HepG2 (cell line): ENCODE measurements around the gene ESR1. TPM values are rescaled to one million over a fixed set of nuclear protein-coding genes. Genes with fewer than 3 reads are reported as not detected.

Source experiments
- ATAC-seq: fragments of 200-7000 bp; cut with Tn5 transposase; 3 replicates; pipeline ENCODE4 v1.9.1; 2020; ENCODE audit warnings: mild to moderate bottlenecking, moderate library complexity
- BruUV-seq: library from RNA; stranded (reverse); fragments of 400-500 nt; replicated peaks from 2 replicates; lab custom pipeline; 2021; lab: Mats Ljungman, UMichigan
- CTCF ChIA-PET: fragments of 300-600 bp; formaldehyde crosslinking; extraction: SDS; loops from one replicate; lab custom pipeline; 2021; ENCODE audit warnings: low total read pairs, inconsistent platforms, low intra/inter-chr PET ratio; lab: Yijun Ruan, JAX
- POLR2A ChIA-PET: fragments of 350-600 bp; sonication (Branson Sonifier 250); formaldehyde crosslinking; loops from one replicate; lab custom pipeline; 2020; ENCODE audit warnings: antibody characterized with exemption, inconsistent platforms; lab: Yijun Ruan, JAX
- DNase-seq: peaks from one replicate; pipeline ENCODE4 v3.0.0-alpha.2; 2015; ENCODE audit warnings: low spot score
- FAIRE-seq: peaks from 3 replicates; lab custom pipeline; 2011; peaks lifted over from hg19 to GRCh38; lab: Jason Lieb, UNC
- H2AFZ ChIP-seq: one replicate; pipeline ENCODE4 v1.6.1; 2011; ENCODE audit warnings: low read length, inconsistent platforms
- H3K27ac ChIP-seq: fragments of 300-600 bp; 3 replicates; pipeline ENCODE4 v1.8.0; 2011; ENCODE audit warnings: mixed run types, mild to moderate bottlenecking, mixed read lengths, low read length, inconsistent platforms; ENCODE audit not compliant: insufficient read depth; ENCODE audit errors: extremely low read length
- H3K27me3 ChIP-seq, 2 experiments: fragments of 200-600 bp in 1 of 2; 2 replicates in 1 of 2; 3 replicates in 1 of 2; pipeline versions ENCODE4 v1.6.0 to v1.8.0; 2011; ENCODE audit warnings: low read length in 2 of 2, mild to moderate bottlenecking in 2 of 2, moderate library complexity in 2 of 2, inconsistent platforms in 1 of 2; ENCODE audit not compliant: insufficient read depth in 2 of 2, control insufficient read depth in 1 of 2
- H3K36me3 ChIP-seq, 2 experiments: fragments of 200-600 bp in 1 of 2; replicated peaks in 1 of 2; 2 replicates in 1 of 2; 3 replicates in 1 of 2; pipeline versions ENCODE4 v1.5.1 to v1.8.0; 2011; ENCODE audit warnings: low read length in 2 of 2, inconsistent platforms in 1 of 2; ENCODE audit not compliant: insufficient read depth in 2 of 2, control insufficient read depth in 1 of 2
- H3K4me1 ChIP-seq: 2 replicates; pipeline ENCODE4 v1.5.1; 2012; ENCODE audit warnings: low read length, inconsistent platforms; ENCODE audit not compliant: insufficient read depth
- H3K4me2 ChIP-seq: 2 replicates; pipeline ENCODE4 v1.6.0; 2011; ENCODE audit warnings: low read depth, low read length, inconsistent platforms
- H3K4me3 ChIP-seq, 3 experiments: fragments of 200-600 bp in 1 of 3; sonication (generic), shearing (Covaris generic) in 1 of 3; replicated peaks in 1 of 3; 2 replicates each; pipeline ENCODE4 v1.5.1; 2011 to 2016; ENCODE audit warnings: low read length in 3 of 3, inconsistent platforms in 2 of 3, low read depth in 2 of 3, mild to moderate bottlenecking in 2 of 3, control low read depth in 1 of 3, mixed read lengths in 1 of 3; ENCODE audit not compliant: insufficient read depth in 1 of 3
- H3K79me2 ChIP-seq: one replicate; pipeline ENCODE4 v1.6.1; 2011; ENCODE audit warnings: low read length, inconsistent platforms; ENCODE audit not compliant: insufficient read depth
- H3K9ac ChIP-seq: 2 replicates; pipeline ENCODE4 v1.6.0; 2011; ENCODE audit warnings: mild to moderate bottlenecking, low read depth, low read length, inconsistent platforms; ENCODE audit not compliant: insufficient read depth
- H3K9me3 ChIP-seq: 2 replicates; pipeline ENCODE4 v1.5.1; 2012; ENCODE audit warnings: mild to moderate bottlenecking, low read length
- H4K20me1 ChIP-seq: 2 replicates; pipeline ENCODE4 v1.6.0; 2011; ENCODE audit warnings: inconsistent platforms, mild to moderate bottlenecking, low read length, moderate library complexity; ENCODE audit not compliant: insufficient read depth
- DNMT1 ChIP-seq: sonication (generic); formaldehyde crosslinking; IDR thresholded peaks from 2 replicates; pipeline ENCODE4 v1.5.1; 2020; ENCODE audit warnings: mild to moderate bottlenecking, missing genetic modification reagents
- EHMT2 ChIP-seq: fragments of 200-600 bp; sonication (generic); IDR thresholded peaks from 2 replicates; pipeline ENCODE4 v1.7.0; 2017; ENCODE audit warnings: antibody characterized with exemption, low read depth, low read length, borderline replicate concordance
- GZF1 ChIP-seq: sonication (generic); formaldehyde crosslinking; IDR thresholded peaks from 2 replicates; pipeline ENCODE4 v1.5.1; 2020; ENCODE audit warnings: mild to moderate bottlenecking, missing genetic modification reagents
- KLF13 ChIP-seq: sonication (generic); formaldehyde crosslinking; IDR thresholded peaks from 2 replicates; pipeline ENCODE4 v1.4.0; 2020; ENCODE audit warnings: mild to moderate bottlenecking, missing genetic modification reagents
- KLF6 ChIP-seq: IDR thresholded peaks from 2 replicates; pipeline ENCODE4 v1.8.0; 2016; ENCODE audit warnings: missing biosample characterization, missing genetic modification reagents
- TCF7 ChIP-seq: sonication (generic); IDR thresholded peaks from 2 replicates; pipeline ENCODE4 v1.6.1; 2016; ENCODE audit warnings: antibody characterized with exemption, low read depth
- ZBTB39 ChIP-seq: sonication (generic); formaldehyde crosslinking; IDR thresholded peaks from 2 replicates; pipeline ENCODE4 v1.5.0; 2020; ENCODE audit warnings: missing genetic modification reagents
- ZEB1 ChIP-seq: IDR thresholded peaks from 2 replicates; pipeline ENCODE4 v1.6.1; 2012; ENCODE audit warnings: mild to moderate bottlenecking, low read depth, inconsistent platforms; ENCODE audit not compliant: insufficient replicate concordance
- ZNF124 ChIP-seq: sonication (generic); formaldehyde crosslinking; IDR thresholded peaks from 2 replicates; pipeline ENCODE4 v1.4.0; 2020; ENCODE audit warnings: missing genetic modification reagents
- ZNF512B ChIP-seq: sonication (generic); formaldehyde crosslinking; IDR thresholded peaks from 2 replicates; pipeline ENCODE4 v1.5.1; 2020; ENCODE audit warnings: missing genetic modification reagents, mild to moderate bottlenecking, borderline replicate concordance
- ZNF83 ChIP-seq: sonication (generic); formaldehyde crosslinking; IDR thresholded peaks from 2 replicates; pipeline ENCODE4 v1.4.0; 2020; ENCODE audit warnings: missing genetic modification reagents, mild to moderate bottlenecking, borderline replicate concordance
- WGBS: methylation state at CpG from one replicate; pipeline ENCODE4 v1.1.6; 2017; ENCODE audit warnings: low lambda C conversion rate; 5-methylcytosine and 5-hydroxymethylcytosine counted together
- in situ Hi-C: cut with HindIII; loops from 2 replicates; pipeline ENCODE4 v1.10.0; 2017; ENCODE audit warnings: low pct_unique_long_range_greater_than_20kb; ENCODE audit not compliant: extremely low pct_ligation_motif_present
- intact Hi-C: fragments of 100-400 bp; cut with micrococcal nuclease; formaldehyde crosslinking; loops from one replicate; pipeline ENCODE4 v1.10.0; 2022; ENCODE audit not compliant: unreplicated experiment
- polyA plus RNA-seq, 8 experiments: library from polyadenylated mRNA; depleted of rRNA in 3 of 8; stranded (reverse) in 7 of 8; unstranded in 1 of 8; fragments of >200 nt; fragmentation: Illumina TruSeq in 4 of 8; extraction: Trizol in 4 of 8; gene quantifications; 2 replicates each; pipeline versions ENCODE4 v1.2.1 to v1.2.3, GENCODE V29; 2011 to 2016; ENCODE audit warnings: low read depth in 4 of 8, missing spikeins in 1 of 8, mixed read lengths in 1 of 8; ENCODE audit not compliant: insufficient read depth in 1 of 8
- total RNA-seq, 5 experiments: library from RNA; depleted of rRNA; stranded (reverse); fragments of >200 nt; fragmentation: Illumina TruSeq; extraction: Trizol; gene quantifications; 2 replicates each; pipeline ENCODE4 v1.2.3, GENCODE V29; 2016; ENCODE audit warnings: low read depth in 1 of 5
- TF ChIP-seq, protein P1 (sequence below): sonication (generic); formaldehyde crosslinking; conservative IDR thresholded peaks from 2 replicates; pipeline ENCODE4 v1.8.0; 2022; ENCODE audit warnings: mild to moderate bottlenecking, moderate library complexity, missing genetic modification reagents
- TF ChIP-seq, protein P2 (sequence below): sonication (generic); formaldehyde crosslinking; IDR thresholded peaks from 2 replicates; pipeline ENCODE4 v1.4.0; 2020; ENCODE audit warnings: low read depth, mild to moderate bottlenecking, missing genetic modification reagents

ESR1 gene
- total and polyA plus RNA-seq, 2 of the 13 experiments (the other 11 are each of a cell fraction or from before 2014, with no cell fraction given): not detected

GRCh38 chr6:152085451-152085921 lies 278.0 kb downstream of the ESR1 start (continued):
- TF ChIP-seq, protein P1, sequence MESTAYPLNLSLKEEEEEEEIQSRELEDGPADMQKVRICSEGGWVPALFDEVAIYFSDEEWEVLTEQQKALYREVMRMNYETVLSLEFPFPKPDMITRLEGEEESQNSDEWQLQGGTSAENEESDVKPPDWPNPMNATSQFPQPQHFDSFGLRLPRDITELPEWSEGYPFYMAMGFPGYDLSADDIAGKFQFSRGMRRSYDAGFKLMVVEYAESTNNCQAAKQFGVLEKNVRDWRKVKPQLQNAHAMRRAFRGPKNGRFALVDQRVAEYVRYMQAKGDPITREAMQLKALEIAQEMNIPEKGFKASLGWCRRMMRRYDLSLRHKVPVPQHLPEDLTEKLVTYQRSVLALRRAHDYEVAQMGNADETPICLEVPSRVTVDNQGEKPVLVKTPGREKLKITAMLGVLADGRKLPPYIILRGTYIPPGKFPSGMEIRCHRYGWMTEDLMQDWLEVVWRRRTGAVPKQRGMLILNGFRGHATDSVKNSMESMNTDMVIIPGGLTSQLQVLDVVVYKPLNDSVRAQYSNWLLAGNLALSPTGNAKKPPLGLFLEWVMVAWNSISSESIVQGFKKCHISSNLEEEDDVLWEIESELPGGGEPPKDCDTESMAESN (CRISPR knock-in tag): no peak
- TF ChIP-seq ZNF83 (CRISPR knock-in tag): no peak
- no peak for TF ChIP-seq ZBTB39 (CRISPR knock-in tag)
- no peak for TF ChIP-seq ZEB1

DNA sequence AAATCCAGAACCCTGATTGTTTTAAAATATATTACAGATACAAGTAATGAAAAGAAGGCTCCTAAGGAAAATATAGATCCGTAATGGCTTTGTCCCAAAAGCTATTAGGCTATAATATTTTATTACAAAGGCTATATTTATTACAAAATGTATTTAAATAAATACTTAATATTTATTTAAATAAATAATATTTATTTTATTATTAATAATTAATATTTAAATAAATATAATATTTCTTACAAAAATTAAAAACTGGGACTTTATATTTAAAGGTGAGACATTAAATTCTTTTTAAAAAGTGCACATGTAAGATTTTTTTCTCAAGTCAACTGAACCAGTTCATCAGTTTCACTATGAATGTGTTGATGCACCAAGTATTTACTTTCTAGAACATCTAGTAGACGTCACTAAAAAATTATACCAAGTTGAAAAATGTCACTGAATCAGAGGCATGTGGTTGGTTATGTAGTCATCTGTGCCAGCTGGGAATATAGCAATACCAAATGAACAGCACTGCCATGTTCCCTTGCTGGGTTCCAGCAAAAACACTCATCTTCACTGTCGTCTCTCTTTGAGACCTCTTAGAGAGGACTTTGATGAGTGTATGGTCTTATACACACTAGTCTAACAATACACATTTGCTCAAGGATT lies 278.9 kb downstream of the ESR1 start:
- no peaks in the 10 kb centered on the region for H3K79me2 ChIP-seq
- H3K9ac ChIP-seq: no peak overlapping the region
- peaks cover 0 to under 1% of the 10 kb centered on the region in 2 experiments; a peak in 2 of 5 replicates for H3K27me3 ChIP-seq
- FAIRE-seq: no peak
- ChIA-PET POLR2A (no interaction called here), CTCF (no interaction called here)
- no peak overlapping the region for H3K4me2 ChIP-seq
- no peak for DNase-seq
- intact Hi-C loops: loop anchor here (10.0 kb wide), 1 partner anchor 322 kb away; no protein-coding TSS in a partner anchor
- BruUV-seq: no TSS peak
- H4K20me1 ChIP-seq: no peaks in the 10 kb centered on the region
- H3K4me1 ChIP-seq: no peaks in the 10 kb centered on the region
- TF ChIP-seq, protein P2, sequence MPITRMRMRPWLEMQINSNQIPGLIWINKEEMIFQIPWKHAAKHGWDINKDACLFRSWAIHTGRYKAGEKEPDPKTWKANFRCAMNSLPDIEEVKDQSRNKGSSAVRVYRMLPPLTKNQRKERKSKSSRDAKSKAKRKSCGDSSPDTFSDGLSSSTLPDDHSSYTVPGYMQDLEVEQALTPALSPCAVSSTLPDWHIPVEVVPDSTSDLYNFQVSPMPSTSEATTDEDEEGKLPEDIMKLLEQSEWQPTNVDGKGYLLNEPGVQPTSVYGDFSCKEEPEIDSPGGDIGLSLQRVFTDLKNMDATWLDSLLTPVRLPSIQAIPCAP (CRISPR knock-in tag): no peak
- no peak for TF ChIP-seq ZNF124 (CRISPR knock-in tag)
- no peak for TF ChIP-seq KLF13 (CRISPR knock-in tag)
- no peak for TF ChIP-seq EHMT2
- TF ChIP-seq GZF1: no peak
- TF ChIP-seq TCF7: no peak
- no peak for TF ChIP-seq ZNF512B (CRISPR knock-in tag)
- no peak for TF ChIP-seq KLF6 (CRISPR knock-in tag)
- no peak for TF ChIP-seq DNMT1 (CRISPR knock-in tag)
- H3K36me3 ChIP-seq: no peaks in the 10 kb centered on the region
- no peak for ATAC-seq
- under 1% methylated on average over 3 of the region's 3 CpGs for WGBS
- H3K4me3 ChIP-seq: no peak overlapping the region
- in situ Hi-C loops: no loop called here
- no peak overlapping the region for H3K27ac ChIP-seq
- no peak overlapping the region for H2AFZ ChIP-seq
- H3K9me3 ChIP-seq: no peaks in the 10 kb centered on the region
